ENCODE measurements around the gene TADA3. TPM values are rescaled to one million over a fixed set of nuclear protein-coding genes. Genes with fewer than 3 reads are reported as not detected.

TADA3 gene
- total RNA-seq, 1 donor from 2014 or later: 27.1 TPM

DNA sequence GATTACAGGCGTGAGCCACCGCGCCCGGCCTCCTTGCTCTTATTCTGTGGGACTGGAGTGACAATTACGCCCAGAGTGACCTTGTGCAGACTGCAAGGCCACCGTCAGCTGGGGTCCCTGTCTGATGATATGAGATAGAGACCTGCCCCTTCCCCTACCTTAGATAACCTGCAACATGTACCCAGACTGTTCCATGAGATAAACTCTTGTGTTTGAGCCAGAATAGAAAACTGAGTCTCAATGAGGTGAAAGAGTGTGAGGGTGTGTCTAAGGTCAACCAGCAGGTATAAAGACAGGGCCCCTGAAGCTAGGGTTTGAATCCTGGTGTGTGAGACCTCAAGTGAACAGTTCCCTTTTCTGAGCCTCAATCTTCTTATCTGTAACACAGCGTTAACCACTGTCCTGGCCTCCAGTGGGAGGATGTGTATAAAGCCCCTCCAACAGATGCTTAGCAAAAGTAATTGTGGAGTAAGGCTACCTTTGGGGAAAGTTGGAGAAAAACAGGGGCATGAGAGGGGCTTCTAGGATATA is 6.0 kb downstream of the TADA3 start:
- no peak overlapping the region for H3K4me3 ChIP-seq (ENCODE audit: low read length in 3 of 3)
- no peaks in the 10 kb centered on the region for H3K27me3 ChIP-seq (ENCODE audit: control insufficient read depth in 3 of 3, insufficient read depth in 3 of 3, low read length in 3 of 3)
- H3K27ac ChIP-seq (ENCODE audit: low read depth, low read length): no peak overlapping the region
- H3K9me3 ChIP-seq (ENCODE audit: control insufficient read depth in 3 of 3, low read length in 3 of 3): no peaks in the 10 kb centered on the region
- peaks cover 3 to 6% (median 3%) of the 10 kb centered on the region in 3 donors for H3K4me1 ChIP-seq (ENCODE audit: control insufficient read depth in 3 of 3, insufficient read depth in 3 of 3, low read length in 3 of 3)
- no peak overlapping the region for H3K9ac ChIP-seq (ENCODE audit: low read depth in 1 of 3, low read length in 3 of 3)
- peaks cover 41 to 63% (median 50%) of the 10 kb centered on the region in 3 donors for H3K36me3 ChIP-seq (ENCODE audit: control insufficient read depth in 3 of 3, insufficient read depth in 3 of 3, low read length in 3 of 3)

DNA sequence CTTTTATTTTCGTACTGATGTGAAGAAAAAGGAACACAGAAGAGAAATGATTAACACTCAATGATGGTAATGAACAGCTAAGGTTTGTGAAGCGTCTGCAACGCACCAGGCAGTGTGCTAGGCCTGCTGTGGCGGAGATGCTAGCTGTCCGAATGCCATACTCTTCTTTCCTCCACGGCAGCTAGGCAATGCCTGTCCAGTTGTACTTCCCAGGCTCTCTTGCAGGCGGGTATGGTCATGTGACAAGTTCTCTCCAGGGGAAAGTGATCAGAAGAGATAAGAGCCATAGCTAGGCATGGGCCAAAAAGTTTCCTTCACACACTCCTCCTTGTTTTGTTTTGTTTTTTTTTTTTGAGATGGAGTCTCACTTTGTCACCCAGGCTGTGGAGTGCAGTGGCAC is 6.7 kb downstream of the TADA3 start:
- Histone ChIP-seq H3K9me3 (ENCODE audit: control insufficient read depth in 3 of 3, low read length in 3 of 3) (no peaks in the 10 kb centered on the region), H3K4me3 (ENCODE audit: low read length in 3 of 3) (no peak overlapping the region), H3K9ac (ENCODE audit: low read depth in 1 of 3, low read length in 3 of 3) (no peak overlapping the region), H3K27me3 (ENCODE audit: control insufficient read depth in 3 of 3, insufficient read depth in 3 of 3, low read length in 3 of 3) (no peaks in the 10 kb centered on the region), H3K4me1 (ENCODE audit: control insufficient read depth in 3 of 3, insufficient read depth in 3 of 3, low read length in 3 of 3) (no peaks in the 10 kb centered on the region), H3K36me3 (ENCODE audit: control insufficient read depth in 3 of 3, insufficient read depth in 3 of 3, low read length in 3 of 3) (peaks cover 43 to 67% (median 48%) of the 10 kb centered on the region in 3 donors), H3K27ac (ENCODE audit: low read depth, low read length) (no peak overlapping the region)

DNA sequence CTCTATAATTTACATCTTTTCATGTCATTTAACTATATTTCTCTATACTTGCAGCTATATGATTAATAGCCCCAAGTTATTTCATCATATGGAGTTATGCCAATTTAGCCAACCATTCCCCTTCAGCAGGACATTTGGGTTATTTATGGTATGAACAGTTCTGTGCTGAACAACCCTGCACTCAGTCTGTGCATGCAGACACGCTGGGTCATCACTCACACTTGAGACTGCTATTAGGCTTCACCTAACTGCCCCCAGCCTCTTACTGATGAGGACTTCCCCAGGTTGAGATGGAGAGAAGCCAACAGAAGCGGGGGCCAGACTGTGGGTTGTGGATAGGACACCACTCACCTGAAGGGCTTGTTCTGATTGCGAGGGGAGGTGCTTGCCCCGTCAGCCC is 7.3 kb downstream of the TADA3 start:
- no peak overlapping the region for H3K4me3 ChIP-seq (ENCODE audit: low read length in 3 of 3)

DNA sequence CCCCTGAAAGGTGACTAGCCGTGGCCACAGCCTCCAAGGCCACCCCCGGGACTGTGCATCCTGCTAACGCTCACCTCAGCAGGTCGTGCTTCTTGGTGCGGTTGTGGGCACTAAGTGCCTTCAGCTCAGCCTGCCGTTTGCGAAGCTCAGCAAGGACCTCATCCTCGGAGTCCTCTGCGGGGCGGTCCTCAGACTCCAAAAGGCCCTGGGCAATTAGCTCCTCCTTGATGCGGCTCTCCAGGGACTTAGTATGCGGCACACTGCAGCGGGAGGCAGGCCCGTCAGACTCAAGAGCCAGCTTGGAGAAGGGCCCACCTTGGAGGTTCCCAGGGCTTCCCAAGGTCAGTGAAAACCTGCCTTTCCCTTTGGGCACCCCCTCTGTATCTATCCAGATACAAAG is 8.3 kb downstream of the TADA3 start:
- Histone ChIP-seq H3K9ac (ENCODE audit: low read depth in 1 of 3, low read length in 3 of 3) (no peak overlapping the region), H3K9me3 (ENCODE audit: control insufficient read depth in 3 of 3, low read length in 3 of 3) (no peaks in the 10 kb centered on the region), H3K27ac (ENCODE audit: low read depth, low read length) (no peak overlapping the region), H3K27me3 (ENCODE audit: control insufficient read depth in 3 of 3, insufficient read depth in 3 of 3, low read length in 3 of 3) (no peaks in the 10 kb centered on the region), H3K4me1 (ENCODE audit: control insufficient read depth in 3 of 3, insufficient read depth in 3 of 3, low read length in 3 of 3) (peaks cover 0 to 6% (median 0%) of the 10 kb centered on the region in 3 donors), H3K4me3 (ENCODE audit: low read length in 3 of 3) (no peak overlapping the region), H3K36me3 (ENCODE audit: control insufficient read depth in 3 of 3, insufficient read depth in 3 of 3, low read length in 3 of 3) (peaks cover 46 to 64% (median 48%) of the 10 kb centered on the region in 3 donors)

More for the DNA sequence above, 7.3 kb downstream of the TADA3 start:
- H3K9ac ChIP-seq (ENCODE audit: low read depth in 1 of 3, low read length in 3 of 3): no peak overlapping the region
- no peaks in the 10 kb centered on the region for H3K27me3 ChIP-seq (ENCODE audit: control insufficient read depth in 3 of 3, insufficient read depth in 3 of 3, low read length in 3 of 3)
- no peaks in the 10 kb centered on the region for H3K9me3 ChIP-seq (ENCODE audit: control insufficient read depth in 3 of 3, low read length in 3 of 3)
- H3K36me3 ChIP-seq (ENCODE audit: control insufficient read depth in 3 of 3, insufficient read depth in 3 of 3, low read length in 3 of 3): peaks cover 45 to 69% (median 55%) of the 10 kb centered on the region in 3 donors
- H3K27ac ChIP-seq (ENCODE audit: low read depth, low read length): no peak overlapping the region
- no peaks in the 10 kb centered on the region for H3K4me1 ChIP-seq (ENCODE audit: control insufficient read depth in 3 of 3, insufficient read depth in 3 of 3, low read length in 3 of 3)

DNA sequence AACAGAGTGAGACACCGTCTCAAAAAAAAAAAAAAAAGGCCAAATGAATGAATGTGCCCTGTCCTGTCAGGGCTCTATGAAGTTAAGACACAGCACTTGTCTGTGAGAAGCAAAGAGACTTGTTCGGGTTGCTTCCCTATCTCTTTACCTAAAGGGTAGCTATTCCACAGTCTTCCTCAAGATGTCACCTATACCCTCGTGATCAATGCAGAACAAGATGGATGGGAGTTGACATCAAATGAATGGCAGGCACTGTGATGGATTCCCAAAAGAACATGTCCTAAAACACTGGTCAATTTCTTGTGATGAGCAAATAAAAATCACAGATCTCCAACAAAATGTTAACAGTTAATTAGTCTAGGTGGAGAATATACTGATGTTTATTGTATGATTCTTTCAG is 9.5 kb downstream of the TADA3 start:
- Histone ChIP-seq H3K4me1 (ENCODE audit: control insufficient read depth in 3 of 3, insufficient read depth in 3 of 3, low read length in 3 of 3) (peaks cover 3 to 13% (median 4%) of the 10 kb centered on the region in 3 donors), H3K27me3 (ENCODE audit: control insufficient read depth in 3 of 3, insufficient read depth in 3 of 3, low read length in 3 of 3) (no peaks in the 10 kb centered on the region), H3K9me3 (ENCODE audit: control insufficient read depth in 3 of 3, low read length in 3 of 3) (no peaks in the 10 kb centered on the region), H3K4me3 (ENCODE audit: low read length in 3 of 3) (no peak overlapping the region), H3K36me3 (ENCODE audit: control insufficient read depth in 3 of 3, insufficient read depth in 3 of 3, low read length in 3 of 3) (peaks cover 46 to 64% (median 47%) of the 10 kb centered on the region in 3 donors), H3K27ac (ENCODE audit: low read depth, low read length) (no peak overlapping the region), H3K9ac (ENCODE audit: low read depth in 1 of 3, low read length in 3 of 3) (no peak overlapping the region)

DNA sequence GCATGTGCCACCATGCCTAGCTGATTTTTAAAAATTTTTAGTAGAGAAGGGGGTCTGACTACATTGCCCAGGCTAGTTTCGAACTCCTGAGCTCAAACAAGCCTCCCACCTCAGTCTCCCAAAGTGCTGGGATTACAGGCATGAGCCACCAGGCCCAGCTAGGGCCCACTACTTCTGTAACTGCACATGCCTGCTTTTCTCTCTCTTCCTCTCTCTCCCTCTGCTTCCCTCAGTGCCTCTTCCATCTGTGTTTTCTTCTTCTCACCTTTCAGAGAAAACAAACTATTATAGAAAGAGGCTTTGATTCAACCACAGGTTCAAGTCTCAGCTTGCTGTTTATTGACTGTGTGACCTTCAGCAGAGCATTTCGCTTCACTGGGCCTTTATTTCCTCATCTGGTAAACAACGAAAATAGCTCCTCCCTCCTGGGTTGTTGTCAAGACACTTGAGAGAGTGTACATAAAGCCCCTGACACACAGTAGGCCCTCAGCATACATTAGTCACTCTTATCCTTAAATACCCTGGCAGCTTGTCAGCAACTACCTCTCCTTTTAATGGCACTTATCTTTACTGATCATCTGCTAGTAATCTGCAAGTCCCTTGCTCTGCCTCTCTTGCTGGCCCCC is 10.2 kb downstream of the TADA3 start:
- Histone ChIP-seq H3K27me3 (ENCODE audit: control insufficient read depth in 3 of 3, insufficient read depth in 3 of 3, low read length in 3 of 3) (no peaks in the 10 kb centered on the region), H3K27ac (ENCODE audit: low read depth, low read length) (no peak overlapping the region), H3K4me3 (ENCODE audit: low read length in 3 of 3) (no peak overlapping the region), H3K9me3 (ENCODE audit: control insufficient read depth in 3 of 3, low read length in 3 of 3) (no peaks in the 10 kb centered on the region), H3K4me1 (ENCODE audit: control insufficient read depth in 3 of 3, insufficient read depth in 3 of 3, low read length in 3 of 3) (peaks cover 3 to 13% (median 5%) of the 10 kb centered on the region in 3 donors), H3K36me3 (ENCODE audit: control insufficient read depth in 3 of 3, insufficient read depth in 3 of 3, low read length in 3 of 3) (peaks cover 41 to 57% (median 44%) of the 10 kb centered on the region in 3 donors), H3K9ac (ENCODE audit: low read depth in 1 of 3, low read length in 3 of 3) (no peak overlapping the region)

DNA sequence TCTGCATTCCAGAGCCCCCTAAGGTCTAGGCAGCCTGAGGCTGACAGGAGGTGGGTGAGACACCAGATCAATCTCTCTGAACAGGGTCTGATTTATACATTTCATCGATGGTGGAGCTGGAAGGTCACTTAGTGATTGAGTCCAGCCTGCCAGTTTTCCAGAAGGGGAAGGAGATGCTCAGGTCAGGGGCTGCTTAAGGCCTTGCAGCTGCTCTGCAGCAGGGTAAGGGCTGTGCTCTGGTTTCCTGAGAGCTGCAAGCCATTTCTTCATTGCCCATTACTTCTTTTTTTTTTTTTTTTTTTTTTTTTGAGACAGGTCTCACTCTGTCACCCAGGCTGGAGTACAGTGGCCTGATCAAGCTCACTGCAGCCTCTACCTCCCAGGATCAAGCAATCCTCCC is 10.7 kb downstream of the TADA3 start:
- no peak overlapping the region for H3K4me3 ChIP-seq (ENCODE audit: low read length in 3 of 3)
- peaks cover 36 to 52% (median 39%) of the 10 kb centered on the region in 3 donors for H3K36me3 ChIP-seq (ENCODE audit: control insufficient read depth in 3 of 3, insufficient read depth in 3 of 3, low read length in 3 of 3)
- no peak overlapping the region for H3K9ac ChIP-seq (ENCODE audit: low read depth in 1 of 3, low read length in 3 of 3)
- no peaks in the 10 kb centered on the region for H3K9me3 ChIP-seq (ENCODE audit: control insufficient read depth in 3 of 3, low read length in 3 of 3)
- no peak overlapping the region for H3K27ac ChIP-seq (ENCODE audit: low read depth, low read length)
- no peaks in the 10 kb centered on the region for H3K27me3 ChIP-seq (ENCODE audit: control insufficient read depth in 3 of 3, insufficient read depth in 3 of 3, low read length in 3 of 3)
- peaks cover 3 to 13% (median 5%) of the 10 kb centered on the region in 3 donors for H3K4me1 ChIP-seq (ENCODE audit: control insufficient read depth in 3 of 3, insufficient read depth in 3 of 3, low read length in 3 of 3)

DNA sequence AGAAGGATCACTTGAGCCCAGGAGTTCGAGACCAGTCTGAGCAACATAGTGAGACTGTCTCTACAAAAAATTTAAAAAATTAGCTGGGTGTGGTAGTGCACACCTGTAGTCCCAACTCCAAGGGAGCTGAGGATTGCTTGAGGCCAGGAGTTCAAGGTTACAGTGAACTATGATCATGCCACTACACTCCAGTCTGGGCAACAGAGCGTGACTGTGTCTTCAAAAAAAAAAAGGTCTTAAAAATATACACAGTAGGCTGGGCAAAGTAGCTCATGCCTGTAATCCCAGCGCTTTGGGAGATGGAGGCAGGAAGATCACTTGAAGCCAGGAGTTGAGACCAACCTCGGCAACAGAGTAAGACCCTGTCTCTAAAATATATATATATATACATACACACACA is 11.4 kb downstream of the TADA3 start:
- Histone ChIP-seq H3K27ac (ENCODE audit: low read depth, low read length) (no peak overlapping the region), H3K9ac (ENCODE audit: low read depth in 1 of 3, low read length in 3 of 3) (no peak overlapping the region), H3K9me3 (ENCODE audit: control insufficient read depth in 3 of 3, low read length in 3 of 3) (no peaks in the 10 kb centered on the region), H3K27me3 (ENCODE audit: control insufficient read depth in 3 of 3, insufficient read depth in 3 of 3, low read length in 3 of 3) (no peaks in the 10 kb centered on the region), H3K4me1 (ENCODE audit: control insufficient read depth in 3 of 3, insufficient read depth in 3 of 3, low read length in 3 of 3) (peaks cover 3 to 13% (median 5%) of the 10 kb centered on the region in 3 donors), H3K4me3 (ENCODE audit: low read length in 3 of 3) (no peak overlapping the region), H3K36me3 (ENCODE audit: control insufficient read depth in 3 of 3, insufficient read depth in 3 of 3, low read length in 3 of 3) (peaks cover 31 to 47% (median 33%) of the 10 kb centered on the region in 3 donors)

DNA sequence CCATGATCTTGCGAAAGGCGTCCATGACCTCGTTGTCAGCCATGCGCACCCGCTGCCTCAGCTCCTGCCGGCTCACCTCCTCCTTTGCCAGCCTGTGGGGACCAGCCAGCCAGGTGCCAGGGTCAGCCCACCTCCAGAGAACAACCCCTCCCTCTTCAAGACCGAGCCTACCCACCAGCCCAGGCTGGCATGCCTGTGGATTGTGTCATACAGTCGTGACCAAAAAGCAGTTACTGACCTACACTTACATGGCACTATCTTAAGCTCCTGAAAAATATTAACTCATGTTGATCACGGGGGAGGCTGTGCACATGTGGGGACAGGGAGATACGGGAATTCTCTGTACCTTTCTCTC is 11.8 kb downstream of the TADA3 start:
- no peaks in the 10 kb centered on the region for H3K27me3 ChIP-seq (ENCODE audit: control insufficient read depth in 3 of 3, insufficient read depth in 3 of 3, low read length in 3 of 3)
- H3K4me1 ChIP-seq (ENCODE audit: control insufficient read depth in 3 of 3, insufficient read depth in 3 of 3, low read length in 3 of 3): peaks cover 3 to 13% (median 5%) of the 10 kb centered on the region in 3 donors
- no peaks in the 10 kb centered on the region for H3K9me3 ChIP-seq (ENCODE audit: control insufficient read depth in 3 of 3, low read length in 3 of 3)
- H3K9ac ChIP-seq (ENCODE audit: low read depth in 1 of 3, low read length in 3 of 3): no peak overlapping the region
- no peak overlapping the region for H3K4me3 ChIP-seq (ENCODE audit: low read length in 3 of 3)
- no peak overlapping the region for H3K27ac ChIP-seq (ENCODE audit: low read depth, low read length)
- peaks cover 28 to 43% (median 33%) of the 10 kb centered on the region in 3 donors for H3K36me3 ChIP-seq (ENCODE audit: control insufficient read depth in 3 of 3, insufficient read depth in 3 of 3, low read length in 3 of 3)

DNA sequence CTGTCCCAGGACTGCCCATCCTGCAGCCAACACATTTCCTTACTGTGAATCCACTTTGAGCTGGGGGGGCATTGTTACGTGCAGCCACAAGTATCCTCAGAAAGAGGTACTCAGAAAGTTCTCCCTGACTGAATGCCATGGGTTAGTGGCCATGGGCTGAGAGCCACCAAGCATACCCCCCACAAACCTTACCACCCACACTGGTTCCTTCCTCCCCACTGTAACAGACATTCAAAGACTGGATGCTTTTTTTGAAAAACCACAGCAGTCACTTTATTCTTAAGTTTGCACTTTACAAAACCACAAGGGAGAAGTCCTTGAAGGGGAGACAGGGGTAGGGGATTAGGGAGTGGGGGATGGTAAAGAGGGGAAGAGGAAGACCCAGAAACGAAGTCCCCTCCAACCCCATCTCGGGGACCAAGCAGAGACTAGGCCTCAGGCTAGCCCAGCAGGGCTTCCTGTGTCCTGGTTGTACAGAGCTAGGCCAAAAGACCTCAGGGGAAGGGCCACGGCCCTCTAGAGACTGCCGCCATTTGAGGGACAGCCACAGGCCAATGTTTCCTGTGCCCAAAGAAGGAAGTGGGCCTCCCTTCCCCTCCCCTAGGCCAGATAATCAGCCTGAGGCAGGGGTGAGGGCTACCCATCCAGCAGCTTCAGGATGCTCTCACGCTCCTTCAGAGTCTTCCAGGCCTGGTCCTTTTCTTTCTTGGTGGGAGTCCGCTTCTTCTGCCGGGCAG is 12.4 kb downstream of the TADA3 start:
- Histone ChIP-seq H3K9me3 (ENCODE audit: control insufficient read depth in 3 of 3, low read length in 3 of 3) (no peaks in the 10 kb centered on the region), H3K27ac (ENCODE audit: low read depth, low read length) (no peak overlapping the region), H3K9ac (ENCODE audit: low read depth in 1 of 3, low read length in 3 of 3) (no peak overlapping the region), H3K4me1 (ENCODE audit: control insufficient read depth in 3 of 3, insufficient read depth in 3 of 3, low read length in 3 of 3) (peaks cover 3 to 13% (median 5%) of the 10 kb centered on the region in 3 donors), H3K36me3 (ENCODE audit: control insufficient read depth in 3 of 3, insufficient read depth in 3 of 3, low read length in 3 of 3) (peaks cover 23 to 37% (median 29%) of the 10 kb centered on the region in 3 donors), H3K27me3 (ENCODE audit: control insufficient read depth in 3 of 3, insufficient read depth in 3 of 3, low read length in 3 of 3) (no peaks in the 10 kb centered on the region), H3K4me3 (ENCODE audit: low read length in 3 of 3) (no peak overlapping the region)

All from skeletal muscle tissue (tissue), 4 donors.